Measurements from ENCODE around the gene PIP4K2A. TPM values are rescaled to one million over a fixed set of nuclear protein-coding genes. Genes with fewer than 3 reads are reported as not detected.

PIP4K2A gene
- polyA plus RNA-seq, 4 donors: 4.5 to 11.3 (median 9.0) TPM

DNA sequence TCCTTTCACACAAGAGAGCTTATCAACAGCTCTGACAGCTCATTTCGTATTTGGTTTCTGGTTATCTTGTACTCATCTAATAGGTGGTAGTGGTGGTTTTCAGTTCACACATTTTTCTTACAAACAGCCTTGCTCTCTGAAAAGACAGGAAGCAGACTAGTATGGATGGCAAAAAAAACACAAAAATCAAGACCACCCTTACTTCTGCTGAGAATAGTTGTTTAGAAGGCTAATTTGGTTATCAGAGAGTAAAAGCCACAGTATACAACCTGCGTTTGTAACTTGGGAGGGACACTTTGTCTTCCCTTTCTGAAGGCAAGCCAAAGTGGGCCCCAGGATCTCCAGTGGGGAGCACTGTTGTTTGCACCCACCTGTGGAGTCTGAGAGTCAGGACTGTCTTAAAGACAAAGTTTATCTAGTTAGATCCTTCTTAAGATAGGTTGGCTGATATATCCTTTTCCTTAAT, 68.0 kb downstream of the PIP4K2A start:
- peak overlapping the region in 2 of 3 donors; percentile 3 to 37 for H3K27ac ChIP-seq (ENCODE audit: low read depth in 1 of 3, low read length in 2 of 3)

DNA sequence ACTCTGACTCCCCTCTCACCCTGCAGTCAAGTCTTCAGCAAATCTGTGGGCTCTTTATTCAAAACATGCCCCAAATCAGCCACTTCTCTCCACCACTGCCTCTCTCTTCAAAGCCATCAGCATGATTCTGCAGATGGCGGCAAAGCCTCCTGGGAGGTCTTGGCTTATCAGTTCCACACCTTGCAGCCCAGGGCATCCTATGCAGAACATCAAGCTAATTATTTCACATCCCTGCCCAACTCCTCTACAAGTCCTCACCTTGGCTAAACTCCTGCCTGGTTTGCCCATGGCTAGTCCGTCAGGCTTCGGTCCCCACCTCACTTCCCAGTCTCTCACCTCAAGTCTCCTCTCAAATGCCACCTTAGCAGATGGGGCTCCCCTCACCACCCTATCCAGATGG, 70.2 kb downstream of the PIP4K2A start:
- Histone ChIP-seq H3K36me3 (ENCODE audit: control insufficient read depth in 3 of 3, insufficient read depth in 2 of 3, low read depth in 1 of 3, low read length in 3 of 3) (no peaks in the 10 kb centered on the region), H3K9me3 (ENCODE audit: control insufficient read depth in 2 of 2, insufficient read depth in 1 of 2, low read depth in 1 of 2, low read length in 1 of 2) (no peaks in the 10 kb centered on the region), H3K4me1 (ENCODE audit: control insufficient read depth in 3 of 3, insufficient read depth in 2 of 3, low read depth in 1 of 3, low read length in 2 of 3) (peaks cover 0 to 15% (median 0%) of the 10 kb centered on the region in 3 donors), H3K4me3 (ENCODE audit: low read depth in 1 of 3, low read length in 3 of 3) (no peak overlapping the region), H3K27ac (ENCODE audit: low read depth in 1 of 3, low read length in 2 of 3) (peak overlapping the region in 1 of 3 donors; percentile 54), H3K27me3 (ENCODE audit: control insufficient read depth in 3 of 3, insufficient read depth in 3 of 3, low read length in 3 of 3) (no peaks in the 10 kb centered on the region)
- DNase-seq (no peak), FAIRE-seq (no peak)
- 81 to 96% (median 84%) methylated on average over 3 of the region's 3 CpGs for WGBS, 3 donors

More for the DNA sequence above, 68.0 kb downstream of the PIP4K2A start:
- FAIRE-seq (no peak), DNase-seq (peak in 1 of 2 donors; percentile 58)
- WGBS, 3 donors: 53 to 64% (median 59%) methylated on average over 2 of the region's 2 CpGs
- Histone ChIP-seq H3K4me1 (ENCODE audit: control insufficient read depth in 3 of 3, insufficient read depth in 2 of 3, low read depth in 1 of 3, low read length in 2 of 3) (peaks cover 0 to 22% (median 0%) of the 10 kb centered on the region in 3 donors), H3K27me3 (ENCODE audit: control insufficient read depth in 3 of 3, insufficient read depth in 3 of 3, low read length in 3 of 3) (no peaks in the 10 kb centered on the region), H3K9me3 (ENCODE audit: control insufficient read depth in 2 of 2, insufficient read depth in 1 of 2, low read depth in 1 of 2, low read length in 1 of 2) (no peaks in the 10 kb centered on the region), H3K36me3 (ENCODE audit: control insufficient read depth in 3 of 3, insufficient read depth in 2 of 3, low read depth in 1 of 3, low read length in 3 of 3) (no peaks in the 10 kb centered on the region), H3K4me3 (ENCODE audit: low read depth in 1 of 3, low read length in 3 of 3) (no peak overlapping the region)

- H3K27me3 ChIP-seq (ENCODE audit: control insufficient read depth in 3 of 3, insufficient read depth in 3 of 3, low read length in 3 of 3): no peaks in the 10 kb centered on the region
- WGBS, 3 donors: 80 to 96% (median 83%) methylated on average over 4 of the region's 4 CpGs
Measured at GRCh38 chr10:22643775-22644174, 70.6 kb downstream of the PIP4K2A start.

GRCh38 chr10:22643116-22643515, 71.3 kb downstream of the PIP4K2A start:
- WGBS, 3 donors: 32 to 67% (median 45%) methylated on average over 4 of the region's 4 CpGs
- DNase-seq: no peak

More at GRCh38 chr10:22643775-22644174, 70.6 kb downstream of the PIP4K2A start:
- Histone ChIP-seq H3K4me3 (ENCODE audit: low read depth in 1 of 3, low read length in 3 of 3) (no peak overlapping the region), H3K27ac (ENCODE audit: low read depth in 1 of 3, low read length in 2 of 3) (peak overlapping the region in 1 of 3 donors; percentile 54), H3K36me3 (ENCODE audit: control insufficient read depth in 3 of 3, insufficient read depth in 2 of 3, low read depth in 1 of 3, low read length in 3 of 3) (no peaks in the 10 kb centered on the region), H3K9me3 (ENCODE audit: control insufficient read depth in 2 of 2, insufficient read depth in 1 of 2, low read depth in 1 of 2, low read length in 1 of 2) (no peaks in the 10 kb centered on the region), H3K4me1 (ENCODE audit: control insufficient read depth in 3 of 3, insufficient read depth in 2 of 3, low read depth in 1 of 3, low read length in 2 of 3) (peaks cover 0 to 15% (median 0%) of the 10 kb centered on the region in 3 donors)
- FAIRE-seq (no peak), DNase-seq (no peak)

DNA sequence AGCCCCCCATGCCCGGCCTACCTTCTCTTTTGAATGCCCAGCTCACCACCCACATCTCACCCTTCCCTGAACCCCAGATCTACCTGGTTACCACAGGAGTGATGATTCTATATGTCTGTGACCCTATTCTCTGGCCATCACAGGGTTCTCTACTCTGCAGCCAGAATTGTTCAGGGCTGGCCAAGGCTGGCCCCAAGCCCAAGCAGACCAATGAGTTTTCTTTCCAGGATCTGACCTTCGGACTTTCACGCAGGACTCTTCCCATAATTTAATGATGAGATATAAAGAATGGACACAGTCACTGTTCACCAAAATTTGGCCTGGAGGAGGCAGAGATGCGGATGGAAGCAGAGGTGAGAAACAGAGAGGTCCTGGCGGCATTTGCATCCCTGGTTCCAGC, 72.6 kb downstream of the PIP4K2A start:
- peak overlapping the region in 1 of 3 donors; percentile 41 for H3K27ac ChIP-seq (ENCODE audit: low read depth in 1 of 3, low read length in 2 of 3)
- DNase-seq (no peak), FAIRE-seq (no peak)
- H3K4me1 ChIP-seq (ENCODE audit: control insufficient read depth in 3 of 3, insufficient read depth in 2 of 3, low read depth in 1 of 3, low read length in 2 of 3): peaks cover 0 to 7% (median 0%) of the 10 kb centered on the region in 3 donors
- 77 to 93% (median 82%) methylated on average over 5 of the region's 5 CpGs for WGBS, 3 donors
- H3K36me3 ChIP-seq (ENCODE audit: control insufficient read depth in 3 of 3, insufficient read depth in 2 of 3, low read depth in 1 of 3, low read length in 3 of 3): no peaks in the 10 kb centered on the region
- no peaks in the 10 kb centered on the region for H3K27me3 ChIP-seq (ENCODE audit: control insufficient read depth in 3 of 3, insufficient read depth in 3 of 3, low read length in 3 of 3)
- H3K9me3 ChIP-seq (ENCODE audit: control insufficient read depth in 2 of 2, insufficient read depth in 1 of 2, low read depth in 1 of 2, low read length in 1 of 2): no peaks in the 10 kb centered on the region
- H3K4me3 ChIP-seq (ENCODE audit: low read depth in 1 of 3, low read length in 3 of 3): no peak overlapping the region

More at GRCh38 chr10:22643116-22643515, 71.3 kb downstream of the PIP4K2A start:
- Histone ChIP-seq H3K9me3 (ENCODE audit: control insufficient read depth in 2 of 2, insufficient read depth in 1 of 2, low read depth in 1 of 2, low read length in 1 of 2) (no peaks in the 10 kb centered on the region), H3K36me3 (ENCODE audit: control insufficient read depth in 3 of 3, insufficient read depth in 2 of 3, low read depth in 1 of 3, low read length in 3 of 3) (no peaks in the 10 kb centered on the region), H3K4me1 (ENCODE audit: control insufficient read depth in 3 of 3, insufficient read depth in 2 of 3, low read depth in 1 of 3, low read length in 2 of 3) (peaks cover 0 to 15% (median 0%) of the 10 kb centered on the region in 3 donors), H3K27me3 (ENCODE audit: control insufficient read depth in 3 of 3, insufficient read depth in 3 of 3, low read length in 3 of 3) (no peaks in the 10 kb centered on the region), H3K27ac (ENCODE audit: low read depth in 1 of 3, low read length in 2 of 3) (peak overlapping the region in 1 of 3 donors; percentile 3), H3K4me3 (ENCODE audit: low read depth in 1 of 3, low read length in 3 of 3) (no peak overlapping the region)
- no peak for FAIRE-seq

DNA sequence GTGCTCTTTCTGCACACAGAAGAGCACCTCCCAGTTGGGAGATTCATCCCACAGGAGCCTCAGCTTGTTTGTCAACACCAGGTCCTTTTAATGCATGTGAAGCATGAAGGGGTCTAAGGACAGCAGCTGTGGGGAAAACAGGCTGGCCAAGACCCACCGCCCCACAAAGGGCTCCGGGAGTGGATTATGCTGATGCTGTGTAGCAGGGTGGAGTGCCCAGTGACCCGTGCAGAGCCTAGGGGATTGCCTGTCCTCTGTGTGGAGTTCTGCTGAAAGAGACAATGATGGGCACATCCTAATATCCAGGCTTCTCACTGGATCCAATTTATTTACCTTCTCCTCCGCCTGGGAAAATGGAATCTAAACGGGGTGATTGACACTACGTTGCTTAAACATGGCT, 74.0 kb downstream of the PIP4K2A start:
- FAIRE-seq: no peak
- H3K9me3 ChIP-seq (ENCODE audit: control insufficient read depth in 2 of 2, insufficient read depth in 1 of 2, low read depth in 1 of 2, low read length in 1 of 2): no peaks in the 10 kb centered on the region
- no peak overlapping the region for H3K27ac ChIP-seq (ENCODE audit: low read depth in 1 of 3, low read length in 2 of 3)
- H3K4me1 ChIP-seq (ENCODE audit: control insufficient read depth in 3 of 3, insufficient read depth in 2 of 3, low read depth in 1 of 3, low read length in 2 of 3): peaks cover 0 to 7% (median 0%) of the 10 kb centered on the region in 3 donors
- no peak for DNase-seq
- H3K36me3 ChIP-seq (ENCODE audit: control insufficient read depth in 3 of 3, insufficient read depth in 2 of 3, low read depth in 1 of 3, low read length in 3 of 3): no peaks in the 10 kb centered on the region
- 90 to 92% (median 91%) methylated on average over 6 of the region's 6 CpGs for WGBS, 3 donors
- no peak overlapping the region for H3K4me3 ChIP-seq (ENCODE audit: low read depth in 1 of 3, low read length in 3 of 3)
- H3K27me3 ChIP-seq (ENCODE audit: control insufficient read depth in 3 of 3, insufficient read depth in 3 of 3, low read length in 3 of 3): no peaks in the 10 kb centered on the region

DNA sequence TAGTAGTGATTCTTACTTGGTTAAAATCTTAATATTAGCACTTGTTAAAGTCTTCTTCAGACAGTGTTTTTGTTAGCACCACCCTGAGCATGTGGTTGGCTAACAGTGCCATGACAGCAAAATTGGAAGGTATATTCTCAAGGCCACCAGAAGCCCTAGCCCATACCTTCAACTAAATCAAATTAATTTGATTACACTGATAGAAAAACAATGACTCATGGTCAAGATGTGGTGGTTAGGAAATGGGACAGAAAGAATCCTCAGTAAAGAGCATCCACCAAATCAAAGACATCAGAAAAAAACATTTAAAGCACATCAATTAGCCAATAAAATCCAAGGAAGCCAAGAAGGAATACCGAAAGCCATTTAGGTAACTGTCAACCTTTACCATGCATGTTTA, 75.5 kb downstream of the PIP4K2A start:
- DNase-seq: no peak
- FAIRE-seq: no peak
- Histone ChIP-seq H3K9me3 (ENCODE audit: control insufficient read depth in 2 of 2, insufficient read depth in 1 of 2, low read depth in 1 of 2, low read length in 1 of 2) (no peaks in the 10 kb centered on the region), H3K27me3 (ENCODE audit: control insufficient read depth in 3 of 3, insufficient read depth in 3 of 3, low read length in 3 of 3) (no peaks in the 10 kb centered on the region), H3K4me3 (ENCODE audit: low read depth in 1 of 3, low read length in 3 of 3) (no peak overlapping the region), H3K36me3 (ENCODE audit: control insufficient read depth in 3 of 3, insufficient read depth in 2 of 3, low read depth in 1 of 3, low read length in 3 of 3) (no peaks in the 10 kb centered on the region), H3K4me1 (ENCODE audit: control insufficient read depth in 3 of 3, insufficient read depth in 2 of 3, low read depth in 1 of 3, low read length in 2 of 3) (peaks cover 0 to 3% (median 0%) of the 10 kb centered on the region in 3 donors), H3K27ac (ENCODE audit: low read depth in 1 of 3, low read length in 2 of 3) (no peak overlapping the region)
- WGBS, 3 donors: 96 to 100% (median 99%) methylated on average over 1 of the region's 1 CpG

- Histone ChIP-seq H3K9me3 (ENCODE audit: control insufficient read depth in 2 of 2, insufficient read depth in 1 of 2, low read depth in 1 of 2, low read length in 1 of 2) (no peaks in the 10 kb centered on the region), H3K27me3 (ENCODE audit: control insufficient read depth in 3 of 3, insufficient read depth in 3 of 3, low read length in 3 of 3) (no peaks in the 10 kb centered on the region), H3K36me3 (ENCODE audit: control insufficient read depth in 3 of 3, insufficient read depth in 2 of 3, low read depth in 1 of 3, low read length in 3 of 3) (peaks cover 0 to 3% (median 0%) of the 10 kb centered on the region in 3 donors), H3K4me3 (ENCODE audit: low read depth in 1 of 3, low read length in 3 of 3) (no peak overlapping the region), H3K27ac (ENCODE audit: low read depth in 1 of 3, low read length in 2 of 3) (no peak overlapping the region), H3K4me1 (ENCODE audit: control insufficient read depth in 3 of 3, insufficient read depth in 2 of 3, low read depth in 1 of 3, low read length in 2 of 3) (no peaks in the 10 kb centered on the region)
- 71 to 85% (median 72%) methylated on average over 4 of the region's 4 CpGs for WGBS, 3 donors
- FAIRE-seq: no peak
- DNase-seq: no peak
Measured at GRCh38 chr10:22637491-22637890, 76.9 kb downstream of the PIP4K2A start.

- no peaks in the 10 kb centered on the region for H3K27me3 ChIP-seq (ENCODE audit: control insufficient read depth in 3 of 3, insufficient read depth in 3 of 3, low read length in 3 of 3)
- peaks cover 0 to 4% (median 0%) of the 10 kb centered on the region in 3 donors for H3K4me1 ChIP-seq (ENCODE audit: control insufficient read depth in 3 of 3, insufficient read depth in 2 of 3, low read depth in 1 of 3, low read length in 2 of 3)
- FAIRE-seq (no peak), DNase-seq (no peak)
- H3K9me3 ChIP-seq (ENCODE audit: control insufficient read depth in 2 of 2, insufficient read depth in 1 of 2, low read depth in 1 of 2, low read length in 1 of 2): no peaks in the 10 kb centered on the region
- H3K4me3 ChIP-seq (ENCODE audit: low read depth in 1 of 3, low read length in 3 of 3): no peak overlapping the region
- H3K27ac ChIP-seq (ENCODE audit: low read depth in 1 of 3, low read length in 2 of 3): peak overlapping the region in 2 of 3 donors; percentile 39 to 71
- H3K36me3 ChIP-seq (ENCODE audit: control insufficient read depth in 3 of 3, insufficient read depth in 2 of 3, low read depth in 1 of 3, low read length in 3 of 3): peaks cover 0 to 3% (median 0%) of the 10 kb centered on the region in 3 donors
- 79 to 91% (median 84%) methylated on average over 10 of the region's 10 CpGs for WGBS, 3 donors
Measured at GRCh38 chr10:22635650-22636049, 78.7 kb downstream of the PIP4K2A start.

Measured in small intestine (tissue), 7 donors.